ENCODE measurements around the gene MAPK1. TPM values are rescaled to one million over a fixed set of nuclear protein-coding genes. Genes with fewer than 3 reads are reported as not detected.

MAPK1 gene
- total RNA-seq, 1 donor from 2014 or later = 149 TPM

- no peak for TF ChIP-seq CTCF (IDR thresholded peaks at IDR 0.05)
- ChIA-PET CTCF (no interaction called here), POLR2A (interaction anchor here (0.7 to 1.5 kb wide), 3 partner anchors 9 to 49 kb away, joined by 3 to 6 read pairs (median 3); no protein-coding TSS in a partner anchor)
- Mint-ChIP-seq H3K4me3 (peak overlapping the region; percentile 81), H3K27me3 (no peaks in the 10 kb centered on the region), H3K27ac (peak overlapping the region; percentile 96), H3K9me3 (no peaks in the 10 kb centered on the region), H3K36me3 (ENCODE audit: low read depth) (peaks cover 8% of the 10 kb centered on the region), H3K4me1 (peaks cover 80% of the 10 kb centered on the region)
- intact Hi-C loops (cut with micrococcal nuclease) = loop anchor here (1.0 kb wide), 4 partner anchors 18 to 121 kb away; partner anchors contain the start of gene YPEL1
- DNase-seq (peak; percentile 34), ATAC-seq (ENCODE audit: low read depth) (peak; percentile 89)
Observed at GRCh38 chr22:21816787-21817496, 50.5 kb downstream of the MAPK1 start.

- Mint-ChIP-seq H3K4me1 (peaks cover 75% of the 10 kb centered on the region), H3K4me3 (peak overlapping the region; percentile 81), H3K36me3 (ENCODE audit: low read depth) (peaks cover 7% of the 10 kb centered on the region), H3K27me3 (no peaks in the 10 kb centered on the region), H3K9me3 (no peaks in the 10 kb centered on the region), H3K27ac (peak overlapping the region; percentile 96)
- CTCF ChIA-PET = no interaction called here
- intact Hi-C loops (cut with micrococcal nuclease) = loop anchor here (1.0 kb wide), 4 partner anchors 19 to 122 kb away; partner anchors contain the start of gene YPEL1
- DNase-seq = no peak
- TF ChIP-seq CTCF (IDR thresholded peaks at IDR 0.05) = no peak
- POLR2A ChIA-PET = interaction anchor here (0.7 to 1.5 kb wide), 3 partner anchors 9 to 50 kb away, joined by 3 to 6 read pairs (median 3); no protein-coding TSS in a partner anchor
- no peak for ATAC-seq (ENCODE audit: low read depth)
Observed at GRCh38 chr22:21816472-21816786, 51.0 kb downstream of the MAPK1 start.

- Mint-ChIP-seq H3K36me3 (ENCODE audit: low read depth) (peaks cover 7% of the 10 kb centered on the region), H3K9me3 (no peaks in the 10 kb centered on the region), H3K4me3 (peak overlapping the region; percentile 45), H3K27ac (peak overlapping the region; percentile 96), H3K27me3 (no peaks in the 10 kb centered on the region), H3K4me1 (peaks cover 73% of the 10 kb centered on the region)
- ATAC-seq (ENCODE audit: low read depth) (no peak), DNase-seq (no peak)
- intact Hi-C loops (cut with micrococcal nuclease) = loop anchor here (1.0 kb wide), 4 partner anchors 19 to 122 kb away; partner anchors contain the start of gene YPEL1
- no peak for TF ChIP-seq CTCF (IDR thresholded peaks at IDR 0.05)
- POLR2A ChIA-PET = interaction anchor here (1.5 kb wide), 1 partner anchor 50 kb away, joined by 6 read pairs; no protein-coding TSS in a partner anchor
- CTCF ChIA-PET = no interaction called here
Observed at GRCh38 chr22:21815958-21816357, 51.5 kb downstream of the MAPK1 start.

GRCh38 chr22:21815357-21815756 is 52.1 kb downstream of the MAPK1 start:
- Mint-ChIP-seq H3K4me1 (peaks cover 77% of the 10 kb centered on the region), H3K9me3 (no peaks in the 10 kb centered on the region), H3K4me3 (no peak overlapping the region), H3K27ac (peak overlapping the region; percentile 96), H3K36me3 (ENCODE audit: low read depth) (peaks cover 9% of the 10 kb centered on the region), H3K27me3 (no peaks in the 10 kb centered on the region)
- intact Hi-C loops (cut with micrococcal nuclease) = no loop called here
- no peak for TF ChIP-seq CTCF (IDR thresholded peaks at IDR 0.05)
- ChIA-PET POLR2A (interaction anchor here (0.8 kb wide), 1 partner anchor 80 kb away, joined by 3 read pairs; the partner anchor contains the start of gene YPEL1), CTCF (no interaction called here)
- DNase-seq = no peak
- ATAC-seq (ENCODE audit: low read depth) = no peak

- Mint-ChIP-seq H3K9me3 (no peaks in the 10 kb centered on the region), H3K36me3 (ENCODE audit: low read depth) (peaks cover 21% of the 10 kb centered on the region), H3K4me3 (no peak overlapping the region), H3K27me3 (no peaks in the 10 kb centered on the region), H3K27ac (no peak overlapping the region), H3K4me1 (peaks cover 59% of the 10 kb centered on the region)
- POLR2A ChIA-PET = interaction anchor here (0.7 kb wide), 1 partner anchor 12 kb away, joined by 5 read pairs; no protein-coding TSS in a partner anchor
- CTCF ChIA-PET = no interaction called here
- DNase-seq (no peak), ATAC-seq (ENCODE audit: low read depth) (no peak)
- intact Hi-C loops (cut with micrococcal nuclease) = no loop called here
- TF ChIP-seq CTCF (IDR thresholded peaks at IDR 0.05) = no peak
Observed at GRCh38 chr22:21811982-21812381, 55.5 kb downstream of the MAPK1 start.
